ENCODE data around the gene LRRC8C.

Gene LRRC8C

GRCh38 chr1:89761901-89762300 lies 129.0 kb downstream of the LRRC8C start:
- no peaks in the 10 kb centered on the region for H3K36me3 ChIP-seq (ENCODE audit: insufficient read depth, low read length)
- H4K20me1 ChIP-seq (ENCODE audit: insufficient read depth, low read length, poor library complexity, severe bottlenecking) = no peaks in the 10 kb centered on the region
- no peaks in the 10 kb centered on the region; the same call in 1 of the 2 replicates for H3F3A ChIP-seq (ENCODE audit: low read depth)
- peaks cover 38% of the 10 kb centered on the region for H3K4me1 ChIP-seq (ENCODE audit: insufficient read depth, low read length, poor library complexity, severe bottlenecking)
- no peak overlapping the region for H3K4me3 ChIP-seq (ENCODE audit: low read length, poor library complexity, severe bottlenecking)
- H3K9me3 ChIP-seq (ENCODE audit: insufficient read depth, low read depth, low read length) = no peaks in the 10 kb centered on the region
- no peak overlapping the region for H3K4me2 ChIP-seq (ENCODE audit: low read depth, low read length, poor library complexity, severe bottlenecking)
- H3K9ac ChIP-seq (ENCODE audit: low read depth, low read length, poor library complexity, severe bottlenecking) = no peak overlapping the region
- H3K79me2 ChIP-seq (ENCODE audit: insufficient read depth, low read length) = no peaks in the 10 kb centered on the region
- TF ChIP-seq EZH2phosphoT487 (IDR thresholded peaks at IDR 0.05; ENCODE audit: borderline replicate concordance) = no peak
- TF ChIP-seq, protein P1, sequence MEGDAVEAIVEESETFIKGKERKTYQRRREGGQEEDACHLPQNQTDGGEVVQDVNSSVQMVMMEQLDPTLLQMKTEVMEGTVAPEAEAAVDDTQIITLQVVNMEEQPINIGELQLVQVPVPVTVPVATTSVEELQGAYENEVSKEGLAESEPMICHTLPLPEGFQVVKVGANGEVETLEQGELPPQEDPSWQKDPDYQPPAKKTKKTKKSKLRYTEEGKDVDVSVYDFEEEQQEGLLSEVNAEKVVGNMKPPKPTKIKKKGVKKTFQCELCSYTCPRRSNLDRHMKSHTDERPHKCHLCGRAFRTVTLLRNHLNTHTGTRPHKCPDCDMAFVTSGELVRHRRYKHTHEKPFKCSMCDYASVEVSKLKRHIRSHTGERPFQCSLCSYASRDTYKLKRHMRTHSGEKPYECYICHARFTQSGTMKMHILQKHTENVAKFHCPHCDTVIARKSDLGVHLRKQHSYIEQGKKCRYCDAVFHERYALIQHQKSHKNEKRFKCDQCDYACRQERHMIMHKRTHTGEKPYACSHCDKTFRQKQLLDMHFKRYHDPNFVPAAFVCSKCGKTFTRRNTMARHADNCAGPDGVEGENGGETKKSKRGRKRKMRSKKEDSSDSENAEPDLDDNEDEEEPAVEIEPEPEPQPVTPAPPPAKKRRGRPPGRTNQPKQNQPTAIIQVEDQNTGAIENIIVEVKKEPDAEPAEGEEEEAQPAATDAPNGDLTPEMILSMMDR (conservative IDR thresholded peaks at IDR 0.05; ENCODE audit: low read length) = no peak
- H3K27me3 ChIP-seq (ENCODE audit: insufficient read depth, low read length, poor library complexity, severe bottlenecking) = no peaks in the 10 kb centered on the region
- no peak overlapping the region for H2AFZ ChIP-seq (ENCODE audit: low read length)
- no peaks in the 10 kb centered on the region for H3K9me2 ChIP-seq (replicated peaks; ENCODE audit: low read depth, low read length)

DNA sequence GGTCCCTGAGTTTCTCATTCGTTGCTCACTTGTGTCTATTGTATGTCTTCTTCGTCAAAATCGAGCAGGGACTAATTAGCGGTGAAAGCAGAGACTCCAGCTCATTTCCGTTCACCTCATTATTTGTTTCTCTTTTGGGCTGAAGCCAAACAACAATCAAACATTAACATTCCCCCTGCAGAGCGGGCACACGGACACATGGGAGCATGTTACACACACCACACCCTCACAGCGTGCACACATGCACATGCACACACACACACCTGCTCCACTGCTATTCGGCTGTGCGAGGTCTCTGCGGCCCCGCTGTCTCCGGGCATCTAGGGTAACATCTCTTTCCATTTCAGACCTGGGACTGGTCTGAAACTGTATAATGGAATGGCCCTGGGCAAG lies 129.5 kb downstream of the LRRC8C start:
- Histone ChIP-seq H3K9me3 (ENCODE audit: insufficient read depth, low read depth, low read length) (no peaks in the 10 kb centered on the region), H3K9ac (ENCODE audit: low read depth, low read length, poor library complexity, severe bottlenecking) (no peak overlapping the region), H3K4me2 (ENCODE audit: low read depth, low read length, poor library complexity, severe bottlenecking) (peak overlapping the region; percentile 88), H3K9me2 (replicated peaks; ENCODE audit: low read depth, low read length) (no peaks in the 10 kb centered on the region), H3K4me3 (ENCODE audit: low read length, poor library complexity, severe bottlenecking) (no peak overlapping the region), H3K79me2 (ENCODE audit: insufficient read depth, low read length) (no peaks in the 10 kb centered on the region), H2AFZ (ENCODE audit: low read length) (no peak overlapping the region), H3K36me3 (ENCODE audit: insufficient read depth, low read length) (no peaks in the 10 kb centered on the region), H3K4me1 (ENCODE audit: insufficient read depth, low read length, poor library complexity, severe bottlenecking) (peaks cover 33% of the 10 kb centered on the region), H4K20me1 (ENCODE audit: insufficient read depth, low read length, poor library complexity, severe bottlenecking) (no peaks in the 10 kb centered on the region), H3K27me3 (ENCODE audit: insufficient read depth, low read length, poor library complexity, severe bottlenecking) (no peaks in the 10 kb centered on the region), H3F3A (ENCODE audit: low read depth) (no peaks in the 10 kb centered on the region; the same call in 1 of the 2 replicates)
- TF ChIP-seq, protein P1 (conservative IDR thresholded peaks at IDR 0.05; ENCODE audit: low read length) = no peak
- no peak for TF ChIP-seq EZH2phosphoT487 (IDR thresholded peaks at IDR 0.05; ENCODE audit: borderline replicate concordance)

DNA sequence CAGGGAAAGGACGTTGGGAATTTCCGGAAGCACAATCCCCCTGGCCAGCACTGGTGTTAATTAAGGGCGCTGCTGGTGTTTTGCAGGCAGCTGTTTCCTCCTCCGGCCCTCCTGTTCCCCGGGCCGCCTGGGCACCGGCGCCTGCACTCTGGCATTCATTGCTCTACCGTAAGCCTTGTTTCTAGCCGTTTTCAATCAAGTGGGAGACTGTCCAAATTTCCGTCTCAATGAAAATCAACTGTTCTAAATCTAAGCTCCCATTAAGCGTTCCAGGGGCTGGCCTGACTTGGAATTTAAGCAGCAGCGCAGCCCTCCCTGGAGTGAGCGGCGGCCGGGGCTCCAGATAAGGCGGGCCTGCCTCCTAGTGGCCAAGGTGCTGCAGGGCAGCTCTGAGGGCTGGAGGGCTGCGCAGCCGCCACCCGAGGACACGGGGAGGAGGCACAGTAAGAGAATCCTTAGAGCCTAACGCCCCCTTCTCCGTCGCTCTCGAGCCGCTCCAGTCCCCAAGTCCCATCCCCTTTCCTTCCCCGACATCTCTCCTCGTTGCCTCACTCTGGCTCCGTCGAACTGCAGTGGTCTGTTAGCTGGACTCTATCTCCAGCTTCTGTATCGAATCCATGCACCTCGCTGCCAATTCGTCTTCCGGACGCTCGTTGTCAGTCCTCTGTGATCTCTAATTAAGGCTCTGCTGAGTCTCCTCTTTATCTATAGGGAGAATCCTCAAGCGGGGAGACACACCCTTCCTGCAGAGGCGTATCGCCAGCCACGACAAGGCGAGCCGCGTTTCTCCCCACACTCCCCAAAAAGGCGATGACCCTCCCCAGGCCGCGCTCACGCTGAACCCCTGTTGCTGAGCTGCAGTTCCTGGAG lies 130.1 kb downstream of the LRRC8C start:
- peaks cover 27% of the 10 kb centered on the region for H3K4me1 ChIP-seq (ENCODE audit: insufficient read depth, low read length, poor library complexity, severe bottlenecking)
- H4K20me1 ChIP-seq (ENCODE audit: insufficient read depth, low read length, poor library complexity, severe bottlenecking) = no peaks in the 10 kb centered on the region
- no peaks in the 10 kb centered on the region for H3K9me2 ChIP-seq (replicated peaks; ENCODE audit: low read depth, low read length)
- H3K36me3 ChIP-seq (ENCODE audit: insufficient read depth, low read length) = no peaks in the 10 kb centered on the region
- no peaks in the 10 kb centered on the region for H3F3A ChIP-seq (ENCODE audit: low read depth)
- H3K9ac ChIP-seq (ENCODE audit: low read depth, low read length, poor library complexity, severe bottlenecking) = peak overlapping the region; percentile 49
- peak overlapping the region; percentile 88 for H3K4me2 ChIP-seq (ENCODE audit: low read depth, low read length, poor library complexity, severe bottlenecking)
- no peak for TF ChIP-seq EZH2phosphoT487 (IDR thresholded peaks at IDR 0.05; ENCODE audit: borderline replicate concordance)
- TF ChIP-seq, protein P1 (conservative IDR thresholded peaks at IDR 0.05; ENCODE audit: low read length) = peak; percentile 96
- H2AFZ ChIP-seq (ENCODE audit: low read length) = peak overlapping the region; percentile 97
- no peaks in the 10 kb centered on the region for H3K79me2 ChIP-seq (ENCODE audit: insufficient read depth, low read length)
- H3K9me3 ChIP-seq (ENCODE audit: insufficient read depth, low read depth, low read length) = no peaks in the 10 kb centered on the region
- H3K4me3 ChIP-seq (ENCODE audit: low read length, poor library complexity, severe bottlenecking) = peak overlapping the region; percentile 75
- no peaks in the 10 kb centered on the region for H3K27me3 ChIP-seq (ENCODE audit: insufficient read depth, low read length, poor library complexity, severe bottlenecking)
